Measurements from ENCODE around the gene TMEM245. TPM values are rescaled to one million over a fixed set of nuclear protein-coding genes. Genes with fewer than 3 reads are reported as not detected.

Gene TMEM245
- total RNA-seq, 1 donor from 2014 or later = 85.3 TPM

- Histone ChIP-seq H3K9ac (no peak overlapping the region), H4K20me1 (ENCODE audit: low read depth) (peaks cover 80% of the 10 kb centered on the region), H3K27ac (no peak overlapping the region), H2AFZ (replicated peaks) (no peak overlapping the region), H3K36me3 (no peaks in the 10 kb centered on the region), H3K4me2 (no peak overlapping the region), H3K79me2 (ENCODE audit: low read depth) (peaks cover 88% of the 10 kb centered on the region), H3K4me3 (no peak overlapping the region), H3K4me1 (peaks cover 16% of the 10 kb centered on the region), H3F3A (ENCODE audit: low read depth) (peaks cover 5% of the 10 kb centered on the region), H3K27me3 (no peaks in the 10 kb centered on the region), H3K9me3 (ENCODE audit: low read depth) (no peaks in the 10 kb centered on the region)
- H3K9me3 Mint-ChIP-seq = no peaks in the 10 kb centered on the region
- H3K36me3 Mint-ChIP-seq = peaks cover 7% of the 10 kb centered on the region
- no peak for DNase-seq (ENCODE audit: low spot score)
- no peaks in the 10 kb centered on the region for H3K27me3 Mint-ChIP-seq (ENCODE audit: insufficient read depth, low read depth)
- peaks cover 38% of the 10 kb centered on the region for H3K4me1 Mint-ChIP-seq
- no peak overlapping the region for H3K4me3 Mint-ChIP-seq
- H3K27ac Mint-ChIP-seq = no peak overlapping the region
- TF ChIP-seq EZH2 (IDR thresholded peaks at IDR 0.05) = no peak
- TF ChIP-seq CTCF (IDR thresholded peaks at IDR 0.05) = no peak
- no peak for TF ChIP-seq EZH2phosphoT487 (IDR thresholded peaks at IDR 0.05)
Measured at GRCh38 chr9:109115931-109116526, 3.7 kb downstream of the TMEM245 start.

- TF ChIP-seq EZH2 (IDR thresholded peaks at IDR 0.05) (no peak), EZH2phosphoT487 (IDR thresholded peaks at IDR 0.05) (no peak), CTCF (IDR thresholded peaks at IDR 0.05) (no peak)
- Histone ChIP-seq H4K20me1 (ENCODE audit: low read depth) (peaks cover 93% of the 10 kb centered on the region), H3K27me3 (no peaks in the 10 kb centered on the region), H2AFZ (replicated peaks) (no peak overlapping the region), H3K79me2 (ENCODE audit: low read depth) (peaks cover 100% of the 10 kb centered on the region), H3K4me3 (no peak overlapping the region), H3K36me3 (no peaks in the 10 kb centered on the region), H3K4me2 (no peak overlapping the region), H3K9me3 (ENCODE audit: low read depth) (no peaks in the 10 kb centered on the region), H3K9ac (no peak overlapping the region), H3K4me1 (peaks cover 9% of the 10 kb centered on the region), H3F3A (ENCODE audit: low read depth) (peaks cover 5% of the 10 kb centered on the region), H3K27ac (peak overlapping the region; percentile 49)
- no peaks in the 10 kb centered on the region for H3K27me3 Mint-ChIP-seq (ENCODE audit: insufficient read depth, low read depth)
- H3K9me3 Mint-ChIP-seq = no peaks in the 10 kb centered on the region
- H3K4me1 Mint-ChIP-seq = peaks cover 37% of the 10 kb centered on the region
- no peak overlapping the region for H3K4me3 Mint-ChIP-seq
- peak overlapping the region; percentile 14 for H3K27ac Mint-ChIP-seq
- peaks cover 7% of the 10 kb centered on the region for H3K36me3 Mint-ChIP-seq
- no peak for DNase-seq (ENCODE audit: low spot score)
Measured at GRCh38 chr9:109114670-109115069, 5.1 kb downstream of the TMEM245 start.

- Histone ChIP-seq H3K36me3 (no peaks in the 10 kb centered on the region), H4K20me1 (ENCODE audit: low read depth) (peaks cover 96% of the 10 kb centered on the region), H3K4me1 (peaks cover 15% of the 10 kb centered on the region), H3F3A (ENCODE audit: low read depth) (peaks cover under 1% of the 10 kb centered on the region), H3K27ac (peak overlapping the region; percentile 49), H3K27me3 (no peaks in the 10 kb centered on the region), H3K4me3 (no peak overlapping the region), H3K9ac (no peak overlapping the region), H3K79me2 (ENCODE audit: low read depth) (peaks cover 100% of the 10 kb centered on the region), H2AFZ (replicated peaks) (no peak overlapping the region), H3K9me3 (ENCODE audit: low read depth) (no peaks in the 10 kb centered on the region), H3K4me2 (no peak overlapping the region)
- no peak for DNase-seq (ENCODE audit: low spot score)
- Mint-ChIP-seq H3K4me3 (no peak overlapping the region), H3K36me3 (peaks cover 7% of the 10 kb centered on the region), H3K27me3 (ENCODE audit: insufficient read depth, low read depth) (no peaks in the 10 kb centered on the region), H3K4me1 (peaks cover 42% of the 10 kb centered on the region), H3K9me3 (no peaks in the 10 kb centered on the region), H3K27ac (no peak overlapping the region)
- TF ChIP-seq CTCF (IDR thresholded peaks at IDR 0.05) = no peak
- no peak for TF ChIP-seq EZH2 (IDR thresholded peaks at IDR 0.05)
- TF ChIP-seq EZH2phosphoT487 (IDR thresholded peaks at IDR 0.05) = no peak
Measured at GRCh38 chr9:109113892-109114609, 5.7 kb downstream of the TMEM245 start.
